ENCODE results near the gene MTHFD1. TPM values are rescaled to one million over a fixed set of nuclear protein-coding genes. Genes with fewer than 3 reads are reported as not detected.

Gene MTHFD1
- polyA plus RNA-seq, 2 donors, result 34.0 to 34.9 TPM

DNA sequence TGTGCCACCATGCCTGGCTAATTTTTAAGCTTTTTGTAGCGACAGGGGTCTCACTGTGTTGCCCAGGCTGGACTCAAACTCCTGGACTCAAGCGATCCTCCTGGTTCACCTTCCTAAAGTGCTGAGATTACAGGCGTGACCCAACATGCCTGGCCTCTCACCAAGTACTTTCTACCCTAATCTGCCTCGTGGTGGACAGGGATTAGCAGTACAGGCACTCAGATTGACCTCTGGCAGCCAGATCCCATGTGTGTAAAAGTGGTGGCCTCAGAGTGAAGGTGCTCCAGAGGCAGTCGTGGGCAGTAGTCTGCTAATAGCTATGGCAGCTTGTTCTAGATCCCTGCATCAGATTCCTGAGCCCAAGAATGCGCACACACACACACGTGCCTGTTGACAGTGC lies 30.9 kb downstream of the MTHFD1 start:
- Histone ChIP-seq H3K9me3 (ENCODE audit: control insufficient read depth in 2 of 2, insufficient read depth in 1 of 2, low read depth in 1 of 2, low read length in 1 of 2) (no peaks in the 10 kb centered on the region), H3K4me3 (ENCODE audit: low read depth in 1 of 2, low read length in 2 of 2) (no peak overlapping the region), H3K36me3 (ENCODE audit: control insufficient read depth in 2 of 2, insufficient read depth in 2 of 2, low read length in 1 of 2) (peaks cover 8 to 22% of the 10 kb centered on the region in 2 donors), H3K27ac (ENCODE audit: low read depth in 2 of 2, low read length in 1 of 2) (no peak overlapping the region), H3K27me3 (ENCODE audit: control insufficient read depth in 1 of 2, insufficient read depth in 2 of 2, low read length in 2 of 2) (no peaks in the 10 kb centered on the region), H3K4me1 (ENCODE audit: control insufficient read depth in 2 of 2, insufficient read depth in 2 of 2, low read length in 1 of 2) (no peaks in the 10 kb centered on the region)
- 84% methylated on average over 7 of the region's 7 CpGs for WGBS, 2 donors

GRCh38 chr14:64421166-64421565 lies 33.0 kb downstream of the MTHFD1 start:
- H3K9me3 ChIP-seq (ENCODE audit: control insufficient read depth in 2 of 2, insufficient read depth in 1 of 2, low read depth in 1 of 2, low read length in 1 of 2), result no peaks in the 10 kb centered on the region
- H3K36me3 ChIP-seq (ENCODE audit: control insufficient read depth in 2 of 2, insufficient read depth in 2 of 2, low read length in 1 of 2), result peaks cover 8 to 22% of the 10 kb centered on the region in 2 donors
- no peaks in the 10 kb centered on the region for H3K4me1 ChIP-seq (ENCODE audit: control insufficient read depth in 2 of 2, insufficient read depth in 2 of 2, low read length in 1 of 2)
- no peak overlapping the region for H3K4me3 ChIP-seq (ENCODE audit: low read depth in 1 of 2, low read length in 2 of 2)
- 63 to 64% methylated on average over 8 of the region's 8 CpGs for WGBS, 2 donors
- no peaks in the 10 kb centered on the region for H3K27me3 ChIP-seq (ENCODE audit: control insufficient read depth in 1 of 2, insufficient read depth in 2 of 2, low read length in 2 of 2)
- no peak overlapping the region for H3K27ac ChIP-seq (ENCODE audit: low read depth in 2 of 2, low read length in 1 of 2)

- H3K27ac ChIP-seq (ENCODE audit: low read depth in 2 of 2, low read length in 1 of 2), result no peak overlapping the region
Measured at GRCh38 chr14:64422005-64422404, 33.9 kb downstream of the MTHFD1 start.

DNA sequence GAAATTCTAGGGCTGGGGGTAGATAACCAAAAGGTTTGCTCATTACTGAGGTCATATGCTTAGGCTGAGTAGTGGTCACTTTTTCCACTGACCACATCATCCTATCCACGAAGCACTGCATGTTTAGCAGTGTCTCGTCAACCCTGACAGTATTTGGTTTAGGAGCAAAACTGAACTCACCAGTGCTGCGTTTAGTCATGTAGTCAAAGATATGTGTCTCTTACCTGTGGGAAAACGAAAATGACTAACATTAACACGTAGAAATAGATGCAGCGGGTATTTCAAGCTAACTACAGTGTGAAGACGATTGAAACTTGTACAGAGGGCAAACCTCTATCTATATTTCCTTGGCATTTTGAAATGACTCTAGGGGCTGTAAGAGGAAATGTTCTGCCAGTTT lies 34.6 kb downstream of the MTHFD1 start:
- H3K36me3 ChIP-seq (ENCODE audit: control insufficient read depth in 2 of 2, insufficient read depth in 2 of 2, low read length in 1 of 2), result peaks cover 13 to 18% of the 10 kb centered on the region in 2 donors
- H3K27me3 ChIP-seq (ENCODE audit: control insufficient read depth in 1 of 2, insufficient read depth in 2 of 2, low read length in 2 of 2), result no peaks in the 10 kb centered on the region
- no peak overlapping the region for H3K4me3 ChIP-seq (ENCODE audit: low read depth in 1 of 2, low read length in 2 of 2)
- H3K27ac ChIP-seq (ENCODE audit: low read depth in 2 of 2, low read length in 1 of 2), result no peak overlapping the region
- WGBS, 2 donors, result 88 to 89% methylated on average over 7 of the region's 7 CpGs
- H3K9me3 ChIP-seq (ENCODE audit: control insufficient read depth in 2 of 2, insufficient read depth in 1 of 2, low read depth in 1 of 2, low read length in 1 of 2), result no peaks in the 10 kb centered on the region
- no peaks in the 10 kb centered on the region for H3K4me1 ChIP-seq (ENCODE audit: control insufficient read depth in 2 of 2, insufficient read depth in 2 of 2, low read length in 1 of 2)

More at GRCh38 chr14:64422005-64422404, 33.9 kb downstream of the MTHFD1 start:
- Histone ChIP-seq H3K36me3 (ENCODE audit: control insufficient read depth in 2 of 2, insufficient read depth in 2 of 2, low read length in 1 of 2) (peaks cover 8 to 20% of the 10 kb centered on the region in 2 donors), H3K4me3 (ENCODE audit: low read depth in 1 of 2, low read length in 2 of 2) (no peak overlapping the region), H3K9me3 (ENCODE audit: control insufficient read depth in 2 of 2, insufficient read depth in 1 of 2, low read depth in 1 of 2, low read length in 1 of 2) (no peaks in the 10 kb centered on the region), H3K4me1 (ENCODE audit: control insufficient read depth in 2 of 2, insufficient read depth in 2 of 2, low read length in 1 of 2) (no peaks in the 10 kb centered on the region), H3K27me3 (ENCODE audit: control insufficient read depth in 1 of 2, insufficient read depth in 2 of 2, low read length in 2 of 2) (no peaks in the 10 kb centered on the region)
- 95 to 100% methylated on average over 1 of the region's 1 CpG for WGBS, 2 donors

GRCh38 chr14:64423987-64424386 lies 35.8 kb downstream of the MTHFD1 start:
- Histone ChIP-seq H3K4me3 (ENCODE audit: low read depth in 1 of 2, low read length in 2 of 2) (no peak overlapping the region), H3K27me3 (ENCODE audit: control insufficient read depth in 1 of 2, insufficient read depth in 2 of 2, low read length in 2 of 2) (no peaks in the 10 kb centered on the region), H3K4me1 (ENCODE audit: control insufficient read depth in 2 of 2, insufficient read depth in 2 of 2, low read length in 1 of 2) (no peaks in the 10 kb centered on the region), H3K27ac (ENCODE audit: low read depth in 2 of 2, low read length in 1 of 2) (no peak overlapping the region), H3K9me3 (ENCODE audit: control insufficient read depth in 2 of 2, insufficient read depth in 1 of 2, low read depth in 1 of 2, low read length in 1 of 2) (no peaks in the 10 kb centered on the region), H3K36me3 (ENCODE audit: control insufficient read depth in 2 of 2, insufficient read depth in 2 of 2, low read length in 1 of 2) (peaks cover 10 to 17% of the 10 kb centered on the region in 2 donors)
- WGBS, 2 donors, result 90 to 92% methylated on average over 6 of the region's 6 CpGs

- WGBS, 2 donors, result 88 to 91% methylated on average over 3 of the region's 3 CpGs
- H3K4me3 ChIP-seq (ENCODE audit: low read depth in 1 of 2, low read length in 2 of 2), result no peak overlapping the region
- H3K36me3 ChIP-seq (ENCODE audit: control insufficient read depth in 2 of 2, insufficient read depth in 2 of 2, low read length in 1 of 2), result peaks cover 4 to 7% of the 10 kb centered on the region in 2 donors
- H3K4me1 ChIP-seq (ENCODE audit: control insufficient read depth in 2 of 2, insufficient read depth in 2 of 2, low read length in 1 of 2), result no peaks in the 10 kb centered on the region
- H3K9me3 ChIP-seq (ENCODE audit: control insufficient read depth in 2 of 2, insufficient read depth in 1 of 2, low read depth in 1 of 2, low read length in 1 of 2), result no peaks in the 10 kb centered on the region
- no peaks in the 10 kb centered on the region for H3K27me3 ChIP-seq (ENCODE audit: control insufficient read depth in 1 of 2, insufficient read depth in 2 of 2, low read length in 2 of 2)
- H3K27ac ChIP-seq (ENCODE audit: low read depth in 2 of 2, low read length in 1 of 2), result no peak overlapping the region
Measured at GRCh38 chr14:64434528-64434927, 46.4 kb downstream of the MTHFD1 start.

DNA sequence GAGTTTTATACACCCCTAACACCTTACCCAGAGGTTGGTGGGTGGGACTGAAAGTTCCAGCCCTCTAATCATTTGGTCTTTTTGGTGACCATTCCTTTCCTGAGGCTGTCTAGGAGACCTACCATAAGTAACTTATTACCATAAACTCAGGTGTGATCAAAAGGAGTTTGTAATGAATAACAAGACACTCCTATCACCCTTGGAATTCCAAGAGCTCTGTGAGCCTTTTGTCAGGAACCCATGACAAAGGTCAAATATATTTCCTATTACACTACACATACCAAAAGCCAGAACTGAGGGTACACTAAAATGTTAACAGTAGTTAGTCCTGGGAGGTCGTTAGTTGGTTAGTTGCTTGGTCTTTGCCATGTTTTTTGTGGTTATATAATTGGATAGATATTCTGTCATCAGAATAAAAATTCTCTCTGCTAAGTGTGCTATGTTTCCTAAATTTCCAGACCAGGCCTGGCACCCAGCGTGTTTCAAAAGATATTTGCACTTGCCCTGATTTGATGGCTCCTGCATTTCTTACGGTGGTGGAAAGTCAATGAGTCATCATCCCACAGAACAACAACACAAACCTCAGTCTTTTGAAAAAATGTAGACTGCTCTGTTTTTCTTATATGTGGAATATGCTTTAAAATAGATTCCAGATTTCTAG lies 50.2 kb downstream of the MTHFD1 start:
- peaks cover 8 to 17% of the 10 kb centered on the region in 2 donors for H3K36me3 ChIP-seq (ENCODE audit: control insufficient read depth in 2 of 2, insufficient read depth in 2 of 2, low read length in 1 of 2)
- H3K9me3 ChIP-seq (ENCODE audit: control insufficient read depth in 2 of 2, insufficient read depth in 1 of 2, low read depth in 1 of 2, low read length in 1 of 2), result no peaks in the 10 kb centered on the region
- no peaks in the 10 kb centered on the region for H3K4me1 ChIP-seq (ENCODE audit: control insufficient read depth in 2 of 2, insufficient read depth in 2 of 2, low read length in 1 of 2)
- no peaks in the 10 kb centered on the region for H3K27me3 ChIP-seq (ENCODE audit: control insufficient read depth in 1 of 2, insufficient read depth in 2 of 2, low read length in 2 of 2)
- H3K27ac ChIP-seq (ENCODE audit: low read depth in 2 of 2, low read length in 1 of 2), result no peak overlapping the region
- 58 to 69% methylated on average over 3 of the region's 3 CpGs for WGBS, 2 donors
- H3K4me3 ChIP-seq (ENCODE audit: low read depth in 1 of 2, low read length in 2 of 2), result no peak overlapping the region

DNA sequence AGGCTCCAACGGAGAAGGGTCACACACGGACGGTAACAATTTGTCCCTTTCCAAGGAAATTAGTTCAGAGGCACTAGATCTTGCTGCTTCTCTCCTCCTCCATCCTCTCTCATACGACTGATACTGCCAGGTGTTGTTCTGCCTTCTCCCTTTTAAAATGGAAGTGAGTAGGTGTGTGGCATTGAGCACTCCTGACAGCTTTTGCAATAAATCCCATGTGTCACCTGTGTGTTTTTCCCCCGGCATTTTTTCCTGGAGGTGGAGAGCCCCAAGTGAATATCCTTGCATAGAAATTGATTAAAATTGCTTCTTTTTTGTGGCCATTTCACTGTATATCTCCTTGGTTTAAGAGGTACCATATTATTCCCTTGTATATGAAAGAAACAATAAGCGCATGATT lies 51.0 kb downstream of the MTHFD1 start:
- no peaks in the 10 kb centered on the region for H3K9me3 ChIP-seq (ENCODE audit: control insufficient read depth in 2 of 2, insufficient read depth in 1 of 2, low read depth in 1 of 2, low read length in 1 of 2)
- no peaks in the 10 kb centered on the region for H3K4me1 ChIP-seq (ENCODE audit: control insufficient read depth in 2 of 2, insufficient read depth in 2 of 2, low read length in 1 of 2)
- WGBS, 2 donors, result 93 to 94% methylated on average over 6 of the region's 6 CpGs
- no peak overlapping the region for H3K27ac ChIP-seq (ENCODE audit: low read depth in 2 of 2, low read length in 1 of 2)
- peaks cover 9 to 17% of the 10 kb centered on the region in 2 donors for H3K36me3 ChIP-seq (ENCODE audit: control insufficient read depth in 2 of 2, insufficient read depth in 2 of 2, low read length in 1 of 2)
- no peaks in the 10 kb centered on the region for H3K27me3 ChIP-seq (ENCODE audit: control insufficient read depth in 1 of 2, insufficient read depth in 2 of 2, low read length in 2 of 2)
- H3K4me3 ChIP-seq (ENCODE audit: low read depth in 1 of 2, low read length in 2 of 2), result no peak overlapping the region

- H3K9me3 ChIP-seq (ENCODE audit: control insufficient read depth in 2 of 2, insufficient read depth in 1 of 2, low read depth in 1 of 2, low read length in 1 of 2), result no peaks in the 10 kb centered on the region
- no peak overlapping the region for H3K4me3 ChIP-seq (ENCODE audit: low read depth in 1 of 2, low read length in 2 of 2)
- no peaks in the 10 kb centered on the region for H3K4me1 ChIP-seq (ENCODE audit: control insufficient read depth in 2 of 2, insufficient read depth in 2 of 2, low read length in 1 of 2)
- WGBS, 2 donors, result 94 to 96% methylated on average over 3 of the region's 3 CpGs
- peaks cover 10 to 17% of the 10 kb centered on the region in 2 donors for H3K36me3 ChIP-seq (ENCODE audit: control insufficient read depth in 2 of 2, insufficient read depth in 2 of 2, low read length in 1 of 2)
- no peaks in the 10 kb centered on the region for H3K27me3 ChIP-seq (ENCODE audit: control insufficient read depth in 1 of 2, insufficient read depth in 2 of 2, low read length in 2 of 2)
- H3K27ac ChIP-seq (ENCODE audit: low read depth in 2 of 2, low read length in 1 of 2), result no peak overlapping the region
Measured at GRCh38 chr14:64440494-64440893, 52.3 kb downstream of the MTHFD1 start.

DNA sequence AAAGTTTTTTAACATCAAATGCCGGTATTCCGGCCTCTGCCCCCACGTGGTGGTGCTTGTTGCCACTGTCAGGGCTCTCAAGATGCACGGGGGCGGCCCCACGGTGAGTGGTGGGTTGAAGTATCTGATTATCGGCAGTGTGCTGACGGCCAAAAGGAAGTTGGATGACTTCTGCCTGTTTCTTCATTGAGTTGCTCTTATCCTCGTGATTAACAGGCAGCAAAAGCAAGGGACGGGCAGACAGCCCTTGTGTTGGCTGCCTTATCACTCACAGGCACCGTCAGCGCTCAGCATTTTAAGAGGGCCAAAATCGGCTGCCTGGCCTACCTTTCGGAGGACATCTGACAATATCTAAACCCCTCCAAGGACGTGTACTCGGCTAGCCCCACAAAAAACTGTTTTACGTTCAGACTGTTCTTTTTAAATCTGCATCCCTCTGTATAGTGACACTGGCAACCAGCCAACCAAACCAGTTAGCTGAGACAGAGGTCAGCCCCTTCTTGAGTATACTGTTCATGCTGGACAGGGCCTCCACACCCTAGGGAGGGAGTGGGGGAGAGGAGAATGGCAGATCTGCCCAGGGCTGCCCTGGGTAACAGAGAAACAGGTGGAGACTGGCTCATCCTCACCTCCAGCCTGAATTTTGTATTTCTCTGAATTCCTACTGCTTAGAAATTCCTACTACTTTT lies 54.3 kb downstream of the MTHFD1 start:
- H3K36me3 ChIP-seq (ENCODE audit: control insufficient read depth in 2 of 2, insufficient read depth in 2 of 2, low read length in 1 of 2), result peaks cover 9 to 17% of the 10 kb centered on the region in 2 donors
- H3K9me3 ChIP-seq (ENCODE audit: control insufficient read depth in 2 of 2, insufficient read depth in 1 of 2, low read depth in 1 of 2, low read length in 1 of 2), result no peaks in the 10 kb centered on the region
- 88 to 92% methylated on average over 17 of the region's 17 CpGs for WGBS, 2 donors
- no peak overlapping the region for H3K27ac ChIP-seq (ENCODE audit: low read depth in 2 of 2, low read length in 1 of 2)
- no peak overlapping the region for H3K4me3 ChIP-seq (ENCODE audit: low read depth in 1 of 2, low read length in 2 of 2)
- H3K4me1 ChIP-seq (ENCODE audit: control insufficient read depth in 2 of 2, insufficient read depth in 2 of 2, low read length in 1 of 2), result no peaks in the 10 kb centered on the region
- H3K27me3 ChIP-seq (ENCODE audit: control insufficient read depth in 1 of 2, insufficient read depth in 2 of 2, low read length in 2 of 2), result no peaks in the 10 kb centered on the region

Measured in esophagus (tissue), 2 donors.